ENCODE data around the gene EXOC6B.

DNA sequence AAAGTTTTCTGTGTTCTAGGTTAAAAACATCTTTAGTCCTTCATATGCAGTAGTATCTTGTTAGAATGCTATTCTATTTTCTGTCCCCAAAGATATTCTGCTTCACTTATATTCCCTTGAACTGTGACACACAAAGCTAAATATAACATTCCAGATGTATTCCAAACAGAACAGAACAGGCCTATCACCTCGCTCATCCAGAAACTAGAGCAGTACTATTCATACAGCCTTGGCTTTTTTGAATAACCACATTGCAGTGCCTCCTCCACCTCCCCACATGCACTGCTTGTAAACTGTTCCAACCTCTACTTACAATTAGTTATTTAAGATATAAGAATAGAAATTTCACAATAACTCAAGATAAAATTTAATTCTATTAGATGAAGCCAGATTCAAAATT lies 196.8 kb downstream of the EXOC6B start:
- TF ChIP-seq, protein P1, sequence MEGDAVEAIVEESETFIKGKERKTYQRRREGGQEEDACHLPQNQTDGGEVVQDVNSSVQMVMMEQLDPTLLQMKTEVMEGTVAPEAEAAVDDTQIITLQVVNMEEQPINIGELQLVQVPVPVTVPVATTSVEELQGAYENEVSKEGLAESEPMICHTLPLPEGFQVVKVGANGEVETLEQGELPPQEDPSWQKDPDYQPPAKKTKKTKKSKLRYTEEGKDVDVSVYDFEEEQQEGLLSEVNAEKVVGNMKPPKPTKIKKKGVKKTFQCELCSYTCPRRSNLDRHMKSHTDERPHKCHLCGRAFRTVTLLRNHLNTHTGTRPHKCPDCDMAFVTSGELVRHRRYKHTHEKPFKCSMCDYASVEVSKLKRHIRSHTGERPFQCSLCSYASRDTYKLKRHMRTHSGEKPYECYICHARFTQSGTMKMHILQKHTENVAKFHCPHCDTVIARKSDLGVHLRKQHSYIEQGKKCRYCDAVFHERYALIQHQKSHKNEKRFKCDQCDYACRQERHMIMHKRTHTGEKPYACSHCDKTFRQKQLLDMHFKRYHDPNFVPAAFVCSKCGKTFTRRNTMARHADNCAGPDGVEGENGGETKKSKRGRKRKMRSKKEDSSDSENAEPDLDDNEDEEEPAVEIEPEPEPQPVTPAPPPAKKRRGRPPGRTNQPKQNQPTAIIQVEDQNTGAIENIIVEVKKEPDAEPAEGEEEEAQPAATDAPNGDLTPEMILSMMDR (IDR thresholded peaks at IDR 0.05): no peak
- TF ChIP-seq POLR2A (IDR thresholded peaks at IDR 0.05): no peak

Measured in esophagus squamous epithelium (tissue), 4 donors.